ENCODE results near the gene TMOD3.
"Not testable (repeated sequence)": the region's sequence is repeated elsewhere in the genome, so short reads cannot be mapped to it uniquely, and the experiment has no call there.

TMOD3 gene

GRCh38 chr15:51783967-51784366 lies 45.5 kb upstream of the TMOD3 start:
- H2BK5ac ChIP-seq (ENCODE audit: low read length): no peak overlapping the region
- no peak overlapping the region for H2BK15ac ChIP-seq (ENCODE audit: low read length)
- no peak overlapping the region for H3K14ac ChIP-seq (ENCODE audit: low read length)
- no peaks in the 10 kb centered on the region for H3K9me3 ChIP-seq (replicated peaks in 1 of 2; ENCODE audit: control insufficient read depth in 2 of 2, insufficient read depth in 1 of 2, low read depth in 1 of 2, low read length in 2 of 2)
- no peak for DNase-seq (ENCODE audit: low spot score)
- no peaks in the 10 kb centered on the region for H3K27me3 ChIP-seq (ENCODE audit: control insufficient read depth in 3 of 3, insufficient read depth in 3 of 3, low read depth in 1 of 3, low read length in 3 of 3)
- H3K4ac ChIP-seq (ENCODE audit: low read length): no peak overlapping the region
- no peak overlapping the region for H3K27ac ChIP-seq (replicated peaks; ENCODE audit: low read length)
- WGBS, 2 donors (ENCODE audit: extremely low coverage in 2 of 2, insufficient read length in 2 of 2, insufficient replicate concordance in 1 of 2): no CpG with 5 or more reads among the region's 3 CpGs
- no peak overlapping the region for H3K18ac ChIP-seq (ENCODE audit: low read length)
- no peak overlapping the region for H3K23ac ChIP-seq (ENCODE audit: low read depth, low read length, poor library complexity)
- H3K4me1 ChIP-seq (ENCODE audit: control insufficient read depth in 2 of 2, insufficient read depth in 1 of 2, low read depth in 1 of 2, low read length in 2 of 2): no peaks in the 10 kb centered on the region
- no peaks in the 10 kb centered on the region for H3K79me1 ChIP-seq (ENCODE audit: low read depth, low read length)
- H3K36me3 ChIP-seq (replicated peaks in 1 of 2; ENCODE audit: control insufficient read depth in 2 of 2, insufficient read depth in 2 of 2, low read length in 2 of 2): peaks cover 0 to 3% of the 10 kb centered on the region in 2 donors
- H2AK5ac ChIP-seq (ENCODE audit: low read depth, low read length): no peak overlapping the region
- H3K4me3 ChIP-seq (ENCODE audit: low read length in 2 of 2): no peak overlapping the region
- H4K8ac ChIP-seq (ENCODE audit: low read depth, low read length): no peak overlapping the region
- H3K4me2 ChIP-seq (ENCODE audit: insufficient read depth, low read length, poor library complexity, severe bottlenecking): no peak overlapping the region
- H2BK12ac ChIP-seq (ENCODE audit: low read length): no peak overlapping the region
- no peak overlapping the region for H4K91ac ChIP-seq (ENCODE audit: low read depth, low read length, poor library complexity)
- H2BK120ac ChIP-seq (ENCODE audit: low read depth, low read length): no peak overlapping the region
- H2AFZ ChIP-seq (ENCODE audit: low read length): no peak overlapping the region
- H3K9ac ChIP-seq (ENCODE audit: low read depth, low read length, poor library complexity): no peak overlapping the region

GRCh38 chr15:51787130-51787529 lies 42.3 kb upstream of the TMOD3 start:
- H3K4ac ChIP-seq (ENCODE audit: low read length); H3K18ac ChIP-seq (ENCODE audit: low read length); H3K27ac ChIP-seq (replicated peaks; ENCODE audit: low read length); H2BK5ac ChIP-seq (ENCODE audit: low read length); H4K91ac ChIP-seq (ENCODE audit: low read depth, low read length, poor library complexity); H2AK5ac ChIP-seq (ENCODE audit: low read depth, low read length); H2BK12ac ChIP-seq (ENCODE audit: low read length); H3K79me1 ChIP-seq (ENCODE audit: low read depth, low read length); H3K23ac ChIP-seq (ENCODE audit: low read depth, low read length, poor library complexity); H2BK15ac ChIP-seq (ENCODE audit: low read length); H3K36me3 ChIP-seq (replicated peaks in 1 of 2; ENCODE audit: control insufficient read depth in 2 of 2, insufficient read depth in 2 of 2, low read length in 2 of 2); H3K4me2 ChIP-seq (ENCODE audit: insufficient read depth, low read length, poor library complexity, severe bottlenecking); H3K4me1 ChIP-seq (ENCODE audit: control insufficient read depth in 2 of 2, insufficient read depth in 1 of 2, low read depth in 1 of 2, low read length in 2 of 2); H3K9me3 ChIP-seq (replicated peaks in 1 of 2; ENCODE audit: control insufficient read depth in 2 of 2, insufficient read depth in 1 of 2, low read depth in 1 of 2, low read length in 2 of 2); H3K14ac ChIP-seq (ENCODE audit: low read length); H3K9ac ChIP-seq (ENCODE audit: low read depth, low read length, poor library complexity); DNase-seq (ENCODE audit: low spot score); H3K4me3 ChIP-seq (ENCODE audit: low read length in 2 of 2); H2AFZ ChIP-seq (ENCODE audit: low read length); H4K8ac ChIP-seq (ENCODE audit: low read depth, low read length); H3K27me3 ChIP-seq (ENCODE audit: control insufficient read depth in 3 of 3, insufficient read depth in 3 of 3, low read depth in 1 of 3, low read length in 3 of 3); H2BK120ac ChIP-seq (ENCODE audit: low read depth, low read length): not testable (repeated sequence)
- WGBS, 2 donors (ENCODE audit: extremely low coverage in 2 of 2, insufficient read length in 2 of 2, insufficient replicate concordance in 1 of 2): no CpG with 5 or more reads among the region's 11 CpGs

- not testable (repeated sequence) for H3K4me2 ChIP-seq (ENCODE audit: insufficient read depth, low read length, poor library complexity, severe bottlenecking); H3K36me3 ChIP-seq (replicated peaks in 1 of 2; ENCODE audit: control insufficient read depth in 2 of 2, insufficient read depth in 2 of 2, low read length in 2 of 2); H3K79me1 ChIP-seq (ENCODE audit: low read depth, low read length); H3K9me3 ChIP-seq (replicated peaks in 1 of 2; ENCODE audit: control insufficient read depth in 2 of 2, insufficient read depth in 1 of 2, low read depth in 1 of 2, low read length in 2 of 2); H3K18ac ChIP-seq (ENCODE audit: low read length); H2BK15ac ChIP-seq (ENCODE audit: low read length); DNase-seq (ENCODE audit: low spot score); H2BK120ac ChIP-seq (ENCODE audit: low read depth, low read length); H3K9ac ChIP-seq (ENCODE audit: low read depth, low read length, poor library complexity); H3K27ac ChIP-seq (replicated peaks; ENCODE audit: low read length); H4K8ac ChIP-seq (ENCODE audit: low read depth, low read length); H4K91ac ChIP-seq (ENCODE audit: low read depth, low read length, poor library complexity); H2BK12ac ChIP-seq (ENCODE audit: low read length); H3K27me3 ChIP-seq (ENCODE audit: control insufficient read depth in 3 of 3, insufficient read depth in 3 of 3, low read depth in 1 of 3, low read length in 3 of 3); H3K4me3 ChIP-seq (ENCODE audit: low read length in 2 of 2); H3K4me1 ChIP-seq (ENCODE audit: control insufficient read depth in 2 of 2, insufficient read depth in 1 of 2, low read depth in 1 of 2, low read length in 2 of 2); H3K23ac ChIP-seq (ENCODE audit: low read depth, low read length, poor library complexity); H2BK5ac ChIP-seq (ENCODE audit: low read length); H2AFZ ChIP-seq (ENCODE audit: low read length); H3K14ac ChIP-seq (ENCODE audit: low read length); H2AK5ac ChIP-seq (ENCODE audit: low read depth, low read length); H3K4ac ChIP-seq (ENCODE audit: low read length)
- WGBS, 2 donors (ENCODE audit: extremely low coverage in 2 of 2, insufficient read length in 2 of 2, insufficient replicate concordance in 1 of 2): no CpG with 5 or more reads among the region's 4 CpGs
Observed at GRCh38 chr15:51792474-51792873, 37.0 kb upstream of the TMOD3 start.

- no peak overlapping the region for H3K18ac ChIP-seq (ENCODE audit: low read length)
- H3K4me1 ChIP-seq (ENCODE audit: control insufficient read depth in 2 of 2, insufficient read depth in 1 of 2, low read depth in 1 of 2, low read length in 2 of 2): peaks cover 0 to 4% of the 10 kb centered on the region in 2 donors
- no peak overlapping the region for H2BK120ac ChIP-seq (ENCODE audit: low read depth, low read length)
- H2BK15ac ChIP-seq (ENCODE audit: low read length): no peak overlapping the region
- no peaks in the 10 kb centered on the region for H3K79me1 ChIP-seq (ENCODE audit: low read depth, low read length)
- no peak overlapping the region for H4K8ac ChIP-seq (ENCODE audit: low read depth, low read length)
- WGBS, 2 donors (ENCODE audit: extremely low coverage in 2 of 2, insufficient read length in 2 of 2, insufficient replicate concordance in 1 of 2): no CpG with 5 or more reads among the region's 4 CpGs
- H3K36me3 ChIP-seq (replicated peaks in 1 of 2; ENCODE audit: control insufficient read depth in 2 of 2, insufficient read depth in 2 of 2, low read length in 2 of 2): no peaks in the 10 kb centered on the region
- H3K27ac ChIP-seq (replicated peaks; ENCODE audit: low read length): no peak overlapping the region
- H3K9ac ChIP-seq (ENCODE audit: low read depth, low read length, poor library complexity): no peak overlapping the region
- H3K23ac ChIP-seq (ENCODE audit: low read depth, low read length, poor library complexity): no peak overlapping the region
- DNase-seq (ENCODE audit: low spot score): no peak
- H3K27me3 ChIP-seq (ENCODE audit: control insufficient read depth in 3 of 3, insufficient read depth in 3 of 3, low read depth in 1 of 3, low read length in 3 of 3): no peaks in the 10 kb centered on the region
- H3K9me3 ChIP-seq (replicated peaks in 1 of 2; ENCODE audit: control insufficient read depth in 2 of 2, insufficient read depth in 1 of 2, low read depth in 1 of 2, low read length in 2 of 2): no peaks in the 10 kb centered on the region
- H4K91ac ChIP-seq (ENCODE audit: low read depth, low read length, poor library complexity): no peak overlapping the region
- no peak overlapping the region for H3K4ac ChIP-seq (ENCODE audit: low read length)
- no peak overlapping the region for H2AFZ ChIP-seq (ENCODE audit: low read length)
- no peak overlapping the region for H2BK5ac ChIP-seq (ENCODE audit: low read length)
- H2BK12ac ChIP-seq (ENCODE audit: low read length): no peak overlapping the region
- no peak overlapping the region for H3K4me2 ChIP-seq (ENCODE audit: insufficient read depth, low read length, poor library complexity, severe bottlenecking)
- no peak overlapping the region for H2AK5ac ChIP-seq (ENCODE audit: low read depth, low read length)
- H3K4me3 ChIP-seq (ENCODE audit: low read length in 2 of 2): no peak overlapping the region
- H3K14ac ChIP-seq (ENCODE audit: low read length): no peak overlapping the region
Observed at GRCh38 chr15:51793521-51794305, 35.7 kb upstream of the TMOD3 start.

Measured in neuronal stem cell (in vitro differentiated cells).